GM21447 (cell line): ENCODE measurements around the gene NAA10.

Experiments
- ATAC-seq: cut with Tn5 transposase; IDR thresholded peaks from one replicate; pipeline ENCODE4 v1.9.1; 2021; ENCODE audit not compliant: unreplicated experiment

The NAA10 gene

GRCh38 chrX:153911798-153912197 is 23.0 kb downstream of the NAA10 start:
- ATAC-seq: no peak

GRCh38 chrX:153910446-153910845 is 24.4 kb downstream of the NAA10 start:
- ATAC-seq: no peak

- ATAC-seq: no peak
These were observed 24.9 kb downstream of the NAA10 start for GRCh38 chrX:153909980-153910360.

GRCh38 chrX:153909024-153909979 is 25.5 kb downstream of the NAA10 start:
- ATAC-seq: no peak

GRCh38 chrX:153908219-153908860 is 26.5 kb downstream of the NAA10 start:
- ATAC-seq: no peak

GRCh38 chrX:153907456-153907855 is 27.4 kb downstream of the NAA10 start:
- no peak for ATAC-seq

- ATAC-seq: no peak
These were observed 28.5 kb downstream of the NAA10 start for GRCh38 chrX:153906126-153906917.

GRCh38 chrX:153905481-153906095 is 29.2 kb downstream of the NAA10 start:
- ATAC-seq: no peak

GRCh38 chrX:153903991-153904957 is 30.6 kb downstream of the NAA10 start, which contains the start of gene AVPR2:
AVPR2 (plus strand) TSS chrX:153904673; CDS start chrX:153905146, 473 bp downstream.
- no peak for ATAC-seq

GRCh38 chrX:153903238-153903980 is 31.4 kb downstream of the NAA10 start:
- ATAC-seq: no peak

GRCh38 chrX:153902385-153902784 is 32.5 kb downstream of the NAA10 start:
- no peak for ATAC-seq

GRCh38 chrX:153901753-153902140 is 33.1 kb downstream of the NAA10 start:
- no peak for ATAC-seq

GRCh38 chrX:153900831-153901752 is 33.7 kb downstream of the NAA10 start:
- peak; percentile 87 for ATAC-seq

GRCh38 chrX:153897899-153898298 is 36.9 kb downstream of the NAA10 start:
- ATAC-seq: no peak

- ATAC-seq: no peak
These were observed 45.7 kb downstream of the NAA10 start for GRCh38 chrX:153889123-153889522.

- peak; percentile 70 for ATAC-seq
These were observed 46.5 kb downstream of the NAA10 start for GRCh38 chrX:153888344-153888743.

GRCh38 chrX:153887385-153887784 is 47.5 kb downstream of the NAA10 start:
- ATAC-seq: no peak

- no peak for ATAC-seq
These were observed 47.9 kb downstream of the NAA10 start for GRCh38 chrX:153886915-153887314.
